Anterior cingulate cortex (tissue), 58 donors: Measurements from ENCODE around the gene MSH5.
"Not testable (repeated sequence)": the region's sequence is repeated elsewhere in the genome, so short reads cannot be mapped to it uniquely, and the experiment has no call there.

Experiments used
- DNase-seq, 58 donors: peaks; one replicate each; lab custom pipeline; 2025; lab: John Stamatoyannopoulos, UW

MSH5 gene

GRCh38 chr6:31794866-31795615, 55.2 kb downstream of the MSH5 start:
- DNase-seq: peak in 9 of 58 donors; percentile 27 to 72 (median 58)

GRCh38 chr6:31795616-31796298, 56.0 kb downstream of the MSH5 start, which contains the start of gene VARS1:
Gene VARS1 (minus strand): TSS chr6:31795752. CDS start chr6:31795217, 535 bp downstream.
- peak in 56 of 58 donors; percentile 47 to 90 (median 81) for DNase-seq

GRCh38 chr6:31796993-31797385, 57.2 kb downstream of the MSH5 start:
- DNase-seq: no peak

- no peak for DNase-seq
These were observed 57.8 kb downstream of the MSH5 start for GRCh38 chr6:31797588-31797987.

GRCh38 chr6:31799781-31800180, 60.0 kb downstream of the MSH5 start:
- no peak for DNase-seq

- not testable (repeated sequence) for DNase-seq
These were observed 61.5 kb downstream of the MSH5 start for GRCh38 chr6:31801031-31801927.

GRCh38 chr6:31805939-31806469, 66.2 kb downstream of the MSH5 start:
- DNase-seq: no peak

- DNase-seq: peak; percentile 73 to 98 (median 96)
These were observed 66.9 kb downstream of the MSH5 start, which contains the start of gene LSM2 for GRCh38 chr6:31806470-31807272. Gene LSM2 (minus strand): TSS chr6:31806966. CDS start chr6:31806757, 209 bp downstream.

GRCh38 chr6:31808599-31808998, 68.8 kb downstream of the MSH5 start:
- not testable (repeated sequence) for DNase-seq

- DNase-seq: no peak
These were observed 71.8 kb downstream of the MSH5 start for GRCh38 chr6:31811645-31812044.
